GM19468 (cell line): ENCODE measurements around the gene PMIS2.
"Not testable (repeated sequence)": the region's sequence is repeated elsewhere in the genome, so short reads cannot be mapped to it uniquely, and the experiment has no call there.

Experiments
- ATAC-seq: cut with Tn5 transposase; IDR thresholded peaks from one replicate; pipeline ENCODE4 v1.9.1; 2021; ENCODE audit warnings: mild to moderate bottlenecking, moderate library complexity, moderate number of reproducible peaks; ENCODE audit not compliant: unreplicated experiment; ENCODE audit errors: extremely low read depth

The PMIS2 gene

DNA sequence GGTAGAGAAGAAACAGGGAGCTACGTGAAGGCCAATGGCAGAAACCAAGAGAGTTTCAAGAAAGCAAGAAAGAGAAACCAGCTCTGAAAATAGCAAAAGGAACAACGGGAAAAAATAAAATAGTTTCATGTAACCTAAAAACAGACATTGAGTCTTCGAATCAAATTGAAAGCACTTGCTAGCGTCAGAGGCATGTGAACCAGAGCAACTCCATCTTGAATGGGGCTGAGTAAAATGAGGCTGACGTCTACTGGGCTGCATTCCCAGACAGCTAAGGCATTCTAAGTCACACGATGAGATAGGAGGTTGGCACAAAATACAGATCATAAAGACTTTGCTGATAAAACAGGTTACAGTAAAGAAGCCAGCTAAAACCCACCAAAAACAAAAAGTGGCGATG is 7.3 kb upstream of the PMIS2 start:
- no peak for ATAC-seq

DNA sequence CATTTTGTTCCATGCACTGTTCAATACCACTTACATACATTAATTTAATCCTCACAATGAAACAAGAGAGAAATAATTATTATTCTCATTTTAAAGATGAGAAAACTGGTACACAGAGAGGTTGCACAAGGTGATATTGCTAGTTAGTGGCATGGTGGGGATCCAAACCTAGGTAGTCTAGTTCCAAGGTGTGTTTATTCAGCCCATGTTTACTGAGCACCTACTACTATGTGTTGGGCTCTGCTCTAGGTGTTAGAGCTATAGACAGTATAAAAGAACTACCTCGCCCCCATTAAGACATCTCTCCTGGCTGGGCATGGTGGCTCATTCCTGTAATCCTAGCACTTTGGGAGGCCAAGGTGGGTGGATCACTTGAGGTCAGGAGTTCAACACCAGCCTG is 3.2 kb upstream of the PMIS2 start:
- ATAC-seq, result no peak

DNA sequence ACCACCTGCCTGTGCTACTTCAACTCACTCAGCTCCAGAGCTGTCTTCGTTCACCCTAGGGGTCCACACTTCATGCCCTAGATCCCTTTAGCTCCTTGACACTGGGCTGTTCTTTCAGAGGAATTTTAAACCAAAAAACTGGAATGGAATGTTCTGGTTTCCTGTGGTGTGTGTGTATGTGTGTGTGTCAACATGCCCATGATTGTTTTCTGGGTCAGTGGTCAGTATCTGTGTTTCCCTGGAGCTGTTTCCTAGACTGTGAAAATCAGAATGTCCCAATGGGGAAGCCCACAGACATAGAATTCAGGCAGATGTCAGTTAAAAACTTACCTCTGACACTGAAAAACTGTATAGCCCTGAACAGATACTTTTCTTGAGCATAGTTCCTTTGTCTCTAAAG is 1.3 kb downstream of the PMIS2 start:
- ATAC-seq, result no peak

DNA sequence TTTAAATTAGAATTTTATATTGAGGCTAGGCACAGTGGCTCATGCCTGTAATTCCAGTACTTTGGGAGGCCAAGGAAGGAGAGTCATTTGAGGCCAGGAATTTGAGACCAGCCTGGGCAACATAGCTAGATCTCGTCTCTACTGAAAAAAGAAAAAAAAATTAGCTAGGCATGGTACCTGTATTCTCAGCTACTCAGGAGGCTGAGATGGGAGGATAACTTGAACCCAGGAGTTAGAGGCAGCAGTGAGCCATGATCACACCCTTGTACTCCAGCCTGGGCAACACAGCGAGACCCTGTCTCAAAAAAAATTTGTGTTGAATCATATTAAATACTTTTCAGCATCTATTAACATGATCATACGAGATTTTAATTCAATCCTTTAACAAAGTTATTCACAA is 4.9 kb downstream of the PMIS2 start:
- ATAC-seq, result no peak

DNA sequence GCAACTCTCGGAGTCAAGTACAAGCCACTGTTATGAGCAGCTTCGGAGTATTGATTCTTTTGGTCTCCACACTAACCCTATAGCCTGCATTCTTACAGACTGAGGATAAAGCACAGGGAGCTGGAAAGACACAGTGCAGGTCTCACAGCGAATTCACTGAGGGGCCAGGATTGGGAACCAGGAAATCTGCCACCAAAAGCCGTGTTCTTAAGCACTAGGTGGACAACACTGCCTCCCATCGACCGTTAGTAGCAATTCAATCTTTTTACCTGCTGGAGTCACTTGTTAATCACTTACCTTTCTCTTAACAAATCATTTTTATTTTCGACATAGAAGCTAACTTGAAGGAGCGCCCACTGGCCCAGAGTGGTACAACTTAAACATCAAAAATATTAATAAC is 6.3 kb downstream of the PMIS2 start:
- ATAC-seq, result no peak

DNA sequence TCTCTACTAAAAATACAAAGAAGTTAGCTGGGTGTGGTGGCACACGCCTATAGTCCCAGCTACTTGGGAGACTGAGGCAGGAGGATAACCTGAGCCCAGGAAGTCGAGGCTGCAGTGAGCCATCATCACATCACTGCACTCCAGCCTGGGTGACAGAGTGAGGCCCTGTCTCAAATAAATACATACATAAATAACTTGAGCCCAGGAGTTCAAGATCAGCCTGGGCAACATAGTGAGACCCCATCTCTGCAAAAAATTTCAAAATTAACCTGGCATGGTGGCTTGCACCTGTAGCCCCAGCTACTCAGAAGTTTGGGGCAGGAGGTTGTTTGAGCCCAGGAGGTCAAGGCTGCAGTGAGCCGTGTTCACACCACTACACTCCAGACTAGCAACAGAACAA is 9.1 kb downstream of the PMIS2 start:
- not testable (repeated sequence) for ATAC-seq

DNA sequence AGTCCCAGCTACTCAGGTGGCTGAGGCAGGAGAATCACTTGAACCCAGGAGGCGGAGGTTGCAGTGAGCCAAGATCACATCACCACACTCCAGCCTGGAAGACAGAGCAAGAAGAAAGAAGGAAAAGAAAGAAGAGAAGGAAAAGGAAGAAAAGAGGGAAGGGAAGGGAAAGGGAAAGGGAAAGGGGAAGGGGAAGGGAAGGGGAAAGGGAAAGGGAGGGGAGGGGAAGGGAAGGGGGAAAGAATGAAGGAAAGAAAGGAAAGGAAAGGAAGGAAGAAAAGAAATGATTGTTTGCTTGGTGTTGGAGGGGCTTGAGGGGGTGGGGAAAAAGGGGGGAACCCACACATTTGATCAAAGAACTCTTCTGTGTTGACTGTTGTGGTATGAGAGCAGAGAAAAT is 10.0 kb downstream of the PMIS2 start:
- no peak for ATAC-seq

DNA sequence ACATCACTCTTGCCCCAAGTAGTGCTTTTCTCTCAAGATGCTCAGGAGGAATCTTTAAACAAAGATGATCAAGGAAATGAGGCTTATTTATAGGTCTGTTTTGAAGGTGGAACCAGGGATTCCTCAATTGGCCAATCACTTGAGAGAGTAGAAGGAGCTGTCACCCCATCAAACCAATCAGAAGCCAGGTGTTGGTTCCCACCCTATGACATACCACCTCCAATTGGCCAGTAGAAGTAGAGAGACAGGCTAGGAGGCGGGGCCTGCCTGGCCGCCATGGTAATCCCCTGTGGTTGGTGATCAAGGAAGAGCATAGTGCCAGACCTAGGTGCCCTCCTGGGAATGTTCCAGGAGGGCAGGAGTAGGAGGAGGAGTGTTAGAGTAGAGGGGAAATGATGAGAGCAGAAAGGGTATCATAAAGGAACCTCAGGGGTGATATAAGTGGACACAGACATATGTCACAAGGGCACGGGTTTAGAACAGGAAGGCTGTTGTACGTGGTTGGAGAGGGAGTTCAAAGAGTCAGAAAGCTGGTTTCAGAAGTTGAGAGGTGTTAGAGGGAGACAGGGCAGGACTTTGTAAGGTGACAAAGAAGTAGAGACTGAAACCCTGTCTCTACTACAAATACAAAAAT is 10.5 kb downstream of the PMIS2 start:
- no peak for ATAC-seq

DNA sequence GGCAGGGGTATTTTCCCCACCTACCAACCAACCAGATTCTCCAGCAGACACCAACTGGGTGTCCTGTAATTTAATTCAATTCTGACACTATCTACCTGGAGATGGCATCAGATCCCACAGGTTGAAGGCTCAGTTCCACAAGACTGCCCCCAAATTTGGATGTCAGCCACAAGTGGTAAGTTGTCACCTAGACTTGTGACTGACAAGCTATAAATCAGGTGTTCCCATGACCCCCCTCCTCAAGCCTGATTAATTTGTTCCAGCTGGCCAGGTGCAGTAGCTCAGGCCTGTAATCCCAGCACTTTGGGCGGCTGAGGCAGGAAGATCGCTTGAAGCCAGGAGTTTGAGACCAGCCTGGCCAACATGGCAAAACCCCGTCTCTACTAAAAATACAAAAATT is 16.0 kb downstream of the PMIS2 start:
- no peak for ATAC-seq

DNA sequence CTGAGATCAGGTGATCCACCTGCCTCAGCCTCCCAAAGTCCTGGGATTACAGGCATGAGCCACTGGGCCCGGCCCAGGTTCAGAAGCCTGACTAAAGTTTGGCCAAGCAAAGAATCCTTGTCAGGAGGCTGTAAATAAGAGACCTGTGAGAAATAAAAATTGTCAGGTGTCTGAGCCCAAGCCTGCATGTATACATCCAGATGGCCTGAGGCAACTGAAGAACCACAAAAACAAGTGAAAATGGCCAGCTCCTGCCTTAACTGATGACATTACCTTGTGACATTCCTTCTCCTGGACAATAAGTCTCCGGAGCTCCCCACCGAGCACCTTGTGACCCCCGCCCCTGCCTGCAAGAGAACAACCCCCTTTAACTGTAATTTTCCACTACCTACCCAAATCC is 18.5 kb downstream of the PMIS2 start:
- ATAC-seq, result not testable (repeated sequence)

DNA sequence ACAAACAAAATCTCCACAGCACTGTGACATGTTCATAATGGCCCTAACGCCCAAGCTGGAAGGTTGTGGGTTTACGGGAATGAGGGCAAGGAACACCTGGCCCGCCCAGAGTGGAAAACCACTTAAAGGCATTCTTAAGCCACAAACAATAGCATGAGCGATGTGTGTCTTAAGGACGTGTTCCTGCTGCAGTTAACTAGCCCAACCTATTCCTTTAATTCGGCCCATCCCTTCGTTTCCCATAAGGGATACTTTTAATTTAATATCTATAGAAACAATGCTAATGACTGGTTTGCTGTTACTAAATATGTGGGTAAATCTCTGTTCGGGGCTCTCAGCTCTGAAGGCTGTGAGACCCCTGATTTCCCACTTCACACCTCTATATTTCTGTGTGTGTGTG is 21.2 kb downstream of the PMIS2 start:
- ATAC-seq, result not testable (repeated sequence)

DNA sequence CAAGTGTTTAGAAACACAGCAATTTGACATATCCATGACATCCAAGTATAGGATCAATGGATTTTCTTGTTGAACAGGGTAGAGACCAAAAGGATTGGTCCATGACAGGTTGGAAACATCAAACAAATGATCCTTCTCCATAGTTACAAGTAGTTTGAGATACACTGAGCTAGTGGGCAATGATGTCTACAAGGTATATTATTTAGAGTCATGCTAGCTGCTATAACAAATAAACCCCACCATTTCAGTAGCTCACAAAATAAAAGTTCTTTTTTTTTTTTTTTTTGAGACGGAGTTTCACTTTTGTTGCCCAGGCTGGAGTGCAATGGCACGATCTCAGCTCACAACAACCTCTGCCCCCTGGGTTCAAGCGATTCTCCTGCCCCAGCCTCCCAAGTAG is 21.7 kb downstream of the PMIS2 start:
- no peak for ATAC-seq

DNA sequence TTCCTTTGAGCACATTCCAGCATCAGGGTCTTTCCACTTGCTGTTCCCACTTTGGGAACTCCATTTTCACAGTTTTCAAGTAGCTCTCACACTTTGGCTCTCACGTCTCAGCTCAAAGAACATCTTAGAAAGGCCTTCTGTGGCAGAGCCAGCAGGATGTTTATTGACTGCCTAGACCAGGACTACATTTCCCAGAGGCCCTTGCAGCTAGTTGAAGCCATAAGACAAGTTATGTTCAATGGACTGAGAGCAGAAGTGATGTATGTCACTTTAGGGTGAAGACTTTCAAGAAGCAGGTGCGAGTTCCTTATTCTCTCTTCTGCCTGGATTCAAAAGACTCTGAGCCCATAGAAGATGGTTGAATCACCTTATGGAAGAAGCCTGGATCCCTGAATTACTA is 22.3 kb downstream of the PMIS2 start:
- no peak for ATAC-seq

DNA sequence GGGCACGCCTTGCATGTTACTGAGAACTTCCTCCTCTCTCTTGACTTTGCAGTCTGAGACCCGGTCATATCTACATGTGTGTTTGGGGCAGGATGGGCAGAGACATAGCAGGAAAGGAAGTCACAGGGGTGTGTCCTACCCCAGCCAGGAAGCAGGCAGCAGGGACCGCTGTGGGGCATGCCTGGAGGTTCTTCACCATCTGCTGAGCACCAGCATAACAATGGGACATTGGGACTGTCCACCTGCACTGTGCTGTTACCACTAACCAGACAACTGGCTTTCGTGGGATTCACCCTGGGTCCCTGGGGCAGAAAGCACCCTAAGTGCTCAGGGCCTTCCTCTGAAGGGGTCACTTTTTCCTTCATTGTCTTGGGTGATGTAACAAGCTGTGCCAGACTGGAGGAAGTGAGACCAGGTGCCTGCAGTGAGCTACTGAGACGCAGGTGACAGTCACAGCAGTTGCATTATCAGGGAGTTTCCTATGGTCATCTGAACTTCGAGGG is 23.9 kb downstream of the PMIS2 start:
- no peak for ATAC-seq

DNA sequence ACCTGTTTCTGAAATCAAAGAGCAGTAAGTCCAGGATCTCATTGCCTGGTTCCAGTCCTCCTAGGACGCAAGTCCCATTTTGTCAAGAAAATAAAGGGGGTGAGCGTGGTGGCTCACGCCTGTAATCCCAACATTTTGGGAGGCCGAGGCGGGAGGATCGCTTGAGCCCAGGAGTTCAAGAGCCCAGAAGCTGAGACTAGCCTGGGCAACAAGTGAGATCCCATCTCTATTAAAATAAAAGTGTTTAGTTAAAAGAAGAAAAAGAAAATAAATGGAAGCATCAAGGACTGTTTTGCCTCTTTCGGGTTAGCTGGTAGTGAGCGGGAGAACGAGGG is 26.2 kb downstream of the PMIS2 start:
- ATAC-seq, result no peak

DNA sequence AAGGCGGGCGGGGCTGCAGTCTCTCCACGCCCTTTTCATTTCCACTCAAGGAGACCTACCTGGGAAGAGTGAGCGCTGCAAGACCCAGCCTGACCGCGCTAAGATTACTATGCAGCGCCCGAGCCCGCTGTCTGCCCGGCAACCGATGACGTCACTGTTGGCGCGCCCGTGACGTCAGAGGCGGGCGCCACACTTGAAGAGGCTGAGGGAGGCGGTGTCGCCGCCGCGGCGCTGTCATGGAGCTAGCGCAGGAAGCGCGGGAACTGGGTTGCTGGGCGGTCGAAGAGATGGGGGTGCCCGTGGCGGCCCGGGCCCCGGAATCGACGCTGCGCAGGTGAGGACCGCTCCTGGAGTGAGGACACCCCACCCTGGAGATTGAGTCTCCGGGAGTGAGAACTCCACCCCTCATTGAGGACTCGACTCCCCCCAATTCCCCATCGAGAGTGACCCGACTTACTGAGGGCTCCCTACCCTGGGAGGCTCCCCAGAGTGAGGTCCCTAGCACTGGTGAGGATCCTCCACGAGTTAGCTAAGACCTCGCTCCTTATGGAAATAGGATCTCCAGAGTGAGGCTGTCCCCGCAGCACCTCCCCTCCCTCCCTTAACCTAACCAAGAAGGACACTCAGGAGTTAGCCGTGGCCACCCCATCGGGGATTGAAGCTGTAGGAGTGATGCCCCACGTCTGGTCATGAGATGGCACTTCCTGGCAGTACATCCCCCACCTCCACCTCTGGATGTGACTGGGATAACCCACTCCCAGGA is 26.8 kb downstream of the PMIS2 start, which contains the start of gene HAUS5:
HAUS5 (plus strand) TSS at position 177 of the 763 bp plus-strand sequence; CDS start at position 237, 60 bp downstream.
- ATAC-seq, result peak; percentile 59

DNA sequence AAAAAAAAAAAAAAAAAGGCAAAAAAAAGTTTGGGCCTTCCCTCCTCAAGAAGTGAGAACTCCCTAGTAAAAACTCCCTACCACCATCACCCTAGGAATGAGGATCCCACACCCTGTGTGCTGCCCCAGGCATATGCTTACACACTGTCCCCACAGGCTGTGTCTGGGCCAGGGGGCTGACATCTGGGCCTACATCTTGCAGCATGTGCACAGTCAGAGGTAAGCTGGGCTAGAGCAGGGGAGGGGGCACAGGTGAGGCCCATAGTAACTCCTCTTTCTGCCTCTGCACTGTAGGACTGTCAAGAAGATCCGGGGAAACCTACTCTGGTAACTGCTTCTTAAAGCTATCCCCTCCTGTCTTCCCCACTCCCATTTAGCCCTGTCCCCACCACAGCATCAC is 27.6 kb downstream of the PMIS2 start:
- ATAC-seq, result no peak

DNA sequence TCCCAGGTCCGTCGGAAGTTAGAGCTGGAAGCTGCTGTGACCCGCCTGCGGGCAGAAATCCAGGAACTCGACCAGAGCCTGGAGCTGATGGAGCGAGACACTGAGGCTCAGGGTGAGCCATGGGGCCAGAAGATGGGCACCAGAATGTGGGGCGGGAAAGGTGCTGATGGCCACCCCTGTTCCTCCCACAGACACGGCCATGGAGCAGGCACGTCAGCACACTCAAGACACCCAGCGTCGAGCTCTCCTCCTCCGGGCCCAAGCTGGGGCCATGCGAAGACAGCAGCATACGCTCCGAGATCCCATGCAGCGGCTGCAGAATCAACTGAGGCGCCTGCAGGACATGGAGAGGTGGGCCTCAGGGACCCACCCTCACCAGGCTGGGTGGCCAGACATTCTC is 29.1 kb downstream of the PMIS2 start:
- ATAC-seq, result no peak

DNA sequence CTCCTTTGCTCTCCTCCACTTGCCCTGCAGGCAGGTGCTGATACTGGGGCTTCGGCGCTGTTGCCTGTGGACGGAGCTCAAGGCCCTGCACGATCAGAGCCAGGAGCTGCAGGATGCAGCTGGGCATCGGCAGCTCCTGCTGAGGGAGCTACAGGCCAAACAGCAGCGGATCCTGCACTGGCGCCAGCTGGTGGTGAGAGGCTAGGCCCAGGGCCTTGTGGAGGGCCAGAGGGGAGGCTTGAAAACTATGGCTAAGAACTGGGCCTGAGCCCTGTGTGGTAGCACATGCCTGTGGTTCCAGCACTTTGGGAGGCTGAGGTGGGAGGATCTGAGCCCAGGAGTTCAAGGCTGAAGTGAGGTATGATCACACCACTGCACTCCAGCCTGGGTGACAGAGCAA is 32.9 kb downstream of the PMIS2 start:
- no peak for ATAC-seq

DNA sequence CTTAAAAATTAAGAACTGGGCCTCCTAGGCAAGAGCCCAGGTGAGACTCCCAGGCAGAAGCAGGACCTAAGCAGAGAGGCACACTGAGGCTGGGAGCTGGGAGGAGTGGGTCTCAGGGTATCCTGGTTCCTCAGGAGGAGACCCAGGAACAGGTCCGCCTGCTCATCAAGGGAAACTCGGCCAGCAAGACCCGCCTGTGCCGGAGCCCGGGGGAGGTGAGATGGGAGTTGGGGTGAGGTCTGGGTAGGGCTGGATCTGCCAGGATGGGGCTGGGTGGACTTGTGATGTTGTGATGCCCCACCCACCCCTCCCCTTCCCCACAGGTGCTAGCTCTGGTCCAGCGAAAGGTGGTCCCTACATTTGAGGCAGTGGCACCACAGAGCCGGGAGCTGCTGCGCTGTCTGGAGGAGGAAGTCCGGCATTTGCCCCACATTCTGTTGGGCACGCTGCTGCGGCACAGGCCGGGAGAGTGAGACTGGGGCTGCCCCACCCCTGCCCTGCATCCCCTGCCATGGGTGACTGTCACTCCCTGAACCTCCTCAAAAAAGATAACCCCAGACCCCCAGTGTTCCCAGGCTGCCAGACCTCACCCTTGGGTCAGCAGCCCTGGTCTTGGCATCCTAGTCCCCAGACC is 33.4 kb downstream of the PMIS2 start:
- ATAC-seq, result no peak

DNA sequence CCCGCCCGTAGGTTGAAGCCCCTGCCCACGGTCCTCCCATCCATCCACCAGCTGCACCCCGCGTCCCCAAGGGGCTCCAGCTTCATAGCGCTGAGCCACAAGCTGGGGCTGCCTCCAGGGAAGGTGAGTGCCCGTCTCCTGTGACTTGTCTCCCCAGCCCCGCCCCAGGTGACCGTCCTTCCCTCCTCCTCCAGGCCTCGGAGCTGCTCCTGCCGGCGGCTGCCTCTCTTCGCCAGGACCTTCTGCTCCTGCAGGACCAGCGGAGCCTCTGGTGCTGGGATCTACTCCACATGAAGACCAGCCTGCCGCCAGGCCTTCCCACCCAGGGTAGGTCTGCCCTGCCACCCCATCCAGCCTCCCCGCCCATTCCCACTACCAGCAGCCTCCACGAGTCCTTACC is 34.0 kb downstream of the PMIS2 start:
- no peak for ATAC-seq
